OCI-LY3 (cell line): ENCODE measurements around the gene FNBP1.

Experiments
- CTCF ChIP-seq: fragments of 200-600, 300-600 bp; sonication (generic); IDR thresholded peaks from 2 replicates; pipeline ENCODE4 v1.5.1; 2014; ENCODE audit warnings: antibody characterized with exemption, low read length, low read depth
- EZH2phosphoT487 ChIP-seq: fragments of 200-600 bp; shearing (Covaris generic); IDR thresholded peaks from 2 replicates; pipeline ENCODE4 v1.6.1; 2018; ENCODE audit warnings: antibody characterized with exemption, mixed run types, low read depth

GRCh38 chr9:129988607-129989361, 54.2 kb downstream of the FNBP1 start:
- TF ChIP-seq CTCF = no peak
- TF ChIP-seq EZH2phosphoT487 = no peak
